Mesendoderm (in vitro differentiated cells): ENCODE data around the gene NPLOC4. TPM values are rescaled to one million over a fixed set of nuclear protein-coding genes. Genes with fewer than 3 reads are reported as not detected.

Experiments
- DNase-seq: peaks from one replicate; pipeline ENCODE4 v3.0.0; 2013
- H2AK5ac ChIP-seq: 2 replicates; pipeline ENCODE4 v1.6.1; 2013; ENCODE audit warnings: low read length, inconsistent platforms
- H2BK120ac ChIP-seq: 2 replicates; pipeline ENCODE4 v1.6.1; 2013; ENCODE audit warnings: low read depth, mild to moderate bottlenecking, low read length, moderate library complexity, mixed read lengths
- H2BK15ac ChIP-seq: replicated peaks from 2 replicates; pipeline ENCODE4 v1.6.1; 2013; ENCODE audit warnings: low read depth, mild to moderate bottlenecking, moderate library complexity
- H2BK5ac ChIP-seq: 2 replicates; pipeline ENCODE4 v1.6.1; 2013; ENCODE audit warnings: low read length, inconsistent platforms
- H3K18ac ChIP-seq: 2 replicates; pipeline ENCODE4 v1.6.1; 2013; ENCODE audit warnings: mild to moderate bottlenecking, low read length, mixed read lengths
- H3K23ac ChIP-seq: one replicate; pipeline ENCODE4 v1.6.1; 2013; ENCODE audit warnings: low read length
- H3K27ac ChIP-seq: 2 replicates; pipeline ENCODE4 v1.5.1; 2013; ENCODE audit warnings: low read depth, mild to moderate bottlenecking, inconsistent platforms, low read length, moderate library complexity
- H3K27me3 ChIP-seq: 2 replicates; pipeline ENCODE4 v1.6.1; 2013; ENCODE audit warnings: low read length, control low read depth, mild to moderate bottlenecking, inconsistent platforms; ENCODE audit not compliant: insufficient read depth, poor library complexity
- H3K36me3 ChIP-seq: 2 replicates; pipeline ENCODE4 v1.6.1; 2013; ENCODE audit warnings: low read length, inconsistent platforms; ENCODE audit not compliant: control insufficient read depth, insufficient read depth
- H3K4ac ChIP-seq: one replicate; pipeline ENCODE4 v1.6.1; 2013; ENCODE audit warnings: low read depth, mild to moderate bottlenecking, low read length, moderate library complexity
- H3K4me1 ChIP-seq: 2 replicates; pipeline ENCODE4 v1.6.1; 2013; ENCODE audit warnings: low read depth, low read length, inconsistent platforms; ENCODE audit not compliant: control insufficient read depth
- H3K4me2 ChIP-seq: 2 replicates; pipeline ENCODE4 v1.6.1; 2013; ENCODE audit warnings: low read length
- H3K4me3 ChIP-seq: 2 replicates; pipeline ENCODE4 v1.5.1; 2013; ENCODE audit warnings: mild to moderate bottlenecking, low read length
- H3K56ac ChIP-seq: one replicate; pipeline ENCODE4 v1.6.1; 2013; ENCODE audit warnings: low read length
- H3K79me1 ChIP-seq: 2 replicates; pipeline ENCODE4 v1.6.1; 2013; ENCODE audit warnings: low read length, inconsistent platforms
- H3K79me2 ChIP-seq: 2 replicates; pipeline ENCODE4 v1.6.1; 2013; ENCODE audit warnings: mild to moderate bottlenecking, low read length; ENCODE audit not compliant: control insufficient read depth, insufficient read depth
- H3K9ac ChIP-seq: 2 replicates; pipeline ENCODE4 v1.6.1; 2013; ENCODE audit warnings: low read length, inconsistent platforms
- H4K5ac ChIP-seq: one replicate; pipeline ENCODE4 v1.6.1; 2013; ENCODE audit warnings: low read length
- H4K8ac ChIP-seq: one replicate; pipeline ENCODE4 v1.6.1; 2013; ENCODE audit warnings: low read depth, mild to moderate bottlenecking, control low read depth, low read length, moderate library complexity
- WGBS: extraction: QIAGEN DNeasy Blood & Tissue Kit; methylation state at CpG from one replicate; pipeline ENCODE4 v1.1.7; 2013; ENCODE audit warnings: low lambda C conversion rate, missing lambda C conversion rate; ENCODE audit not compliant: insufficient coverage; ENCODE audit errors: extremely low coverage; 5-methylcytosine and 5-hydroxymethylcytosine counted together
- small RNA-seq: library from polyadenylated mRNA; stranded (forward); fragments of <200 nt; extraction: miRNeasy Mini kit (QIAGEN cat#:217004); gene quantifications from one replicate; pipeline ENCODE3, GENCODE V24; 2013; ENCODE audit not compliant: insufficient read depth

The NPLOC4 gene

GRCh38 chr17:81509972-81510784 lies 126.7 kb downstream of the NPLOC4 start:
- no peak overlapping the region for H2AK5ac ChIP-seq
- H3K27me3 ChIP-seq = no peaks in the 10 kb centered on the region
- peaks cover 23% of the 10 kb centered on the region for H3K36me3 ChIP-seq
- peaks cover 2% of the 10 kb centered on the region for H3K79me1 ChIP-seq
- no peak overlapping the region for H2BK120ac ChIP-seq
- peak overlapping the region; percentile 81 for H3K23ac ChIP-seq
- no peak overlapping the region for H4K8ac ChIP-seq
- no peak overlapping the region for H3K4ac ChIP-seq
- DNase-seq = no peak
- H4K5ac ChIP-seq = no peak overlapping the region
- no peaks in the 10 kb centered on the region for H3K4me1 ChIP-seq
- no peak overlapping the region for H3K18ac ChIP-seq
- peak overlapping the region; percentile 59 for H3K4me2 ChIP-seq
- peak overlapping the region; percentile 98 for H3K56ac ChIP-seq
- peaks cover 36% of the 10 kb centered on the region for H3K79me2 ChIP-seq
- peak overlapping the region; percentile 98 for H3K4me3 ChIP-seq
- H2BK15ac ChIP-seq = no peak overlapping the region
- H3K9ac ChIP-seq = peak overlapping the region; percentile 81
- no CpG with 5 or more reads among the region's 22 CpGs for WGBS
- H2BK5ac ChIP-seq = no peak overlapping the region
- H3K27ac ChIP-seq = no peak overlapping the region

- H3K23ac ChIP-seq = no peak overlapping the region
- peak; percentile 70 for DNase-seq
- peak overlapping the region; percentile 98 for H3K56ac ChIP-seq
- peak overlapping the region; percentile 59 for H3K4me2 ChIP-seq
- H3K36me3 ChIP-seq = peaks cover 23% of the 10 kb centered on the region
- no CpG with 5 or more reads among the region's 12 CpGs for WGBS
- no peak overlapping the region for H3K18ac ChIP-seq
- H3K4me1 ChIP-seq = no peaks in the 10 kb centered on the region
- H3K79me1 ChIP-seq = peaks cover 2% of the 10 kb centered on the region
- H2BK120ac ChIP-seq = no peak overlapping the region
- no peak overlapping the region for H4K8ac ChIP-seq
- H3K27ac ChIP-seq = peak overlapping the region; percentile 9
- no peaks in the 10 kb centered on the region for H3K27me3 ChIP-seq
- peaks cover 36% of the 10 kb centered on the region for H3K79me2 ChIP-seq
- peak overlapping the region; percentile 81 for H3K9ac ChIP-seq
- no peak overlapping the region for H2AK5ac ChIP-seq
- H4K5ac ChIP-seq = no peak overlapping the region
- H3K4me3 ChIP-seq = peak overlapping the region; percentile 98
- no peak overlapping the region for H2BK15ac ChIP-seq
- no peak overlapping the region for H3K4ac ChIP-seq
- H2BK5ac ChIP-seq = no peak overlapping the region
Measured at GRCh38 chr17:81509207-81509971, 127.5 kb downstream of the NPLOC4 start.

- DNase-seq = peak; percentile 74
- Histone ChIP-seq H4K5ac (no peak overlapping the region), H3K36me3 (peaks cover 23% of the 10 kb centered on the region), H3K79me2 (peaks cover 36% of the 10 kb centered on the region), H2AK5ac (no peak overlapping the region), H3K27ac (peak overlapping the region; percentile 5), H3K79me1 (peaks cover 2% of the 10 kb centered on the region), H4K8ac (no peak overlapping the region), H3K4me2 (peak overlapping the region; percentile 59), H2BK120ac (no peak overlapping the region), H3K27me3 (no peaks in the 10 kb centered on the region), H3K18ac (no peak overlapping the region), H3K9ac (peak overlapping the region; percentile 81), H3K4me1 (no peaks in the 10 kb centered on the region), H3K56ac (no peak overlapping the region), H2BK5ac (no peak overlapping the region), H3K23ac (no peak overlapping the region), H3K4me3 (no peak overlapping the region), H2BK15ac (no peak overlapping the region), H3K4ac (no peak overlapping the region)
- no CpG with 5 or more reads among the region's 10 CpGs for WGBS
Measured at GRCh38 chr17:81508639-81509206, 128.2 kb downstream of the NPLOC4 start.

Small RNA genes lying within 50 kb of the gene (small RNA-seq; reads per million reads assigned to genes)
- not detected for gene RF00019
